Astrocyte of the spinal cord (primary cell): Measurements from ENCODE around the gene KCNAB3.

Source experiments
- DNase-seq: peaks from one replicate; pipeline ENCODE4 v3.0.0; 2011; ENCODE audit warnings: low read depth, low spot score
- H3K4me3 ChIP-seq: 2 replicates; pipeline ENCODE4 v1.5.1; 2011; ENCODE audit warnings: low read depth, mild to moderate bottlenecking, low read length, moderate library complexity
- CTCF ChIP-seq: IDR thresholded peaks from 2 replicates; pipeline ENCODE4 v1.5.1; 2012; ENCODE audit warnings: low read depth, mild to moderate bottlenecking, low read length, inconsistent platforms
- in situ Hi-C: cut with HindIII; loops from 2 replicates; pipeline ENCODE4 v1.10.0; 2017; ENCODE audit warnings: low sequenced_read_pairs

Gene KCNAB3

GRCh38 chr17:7940743-7941142 is 11.1 kb upstream of the KCNAB3 start:
- no peak for TF ChIP-seq CTCF
- H3K4me3 ChIP-seq, result no peak overlapping the region
- in situ Hi-C loops, result no loop called here
- no peak for DNase-seq

GRCh38 chr17:7940034-7940433 is 10.4 kb upstream of the KCNAB3 start:
- no peak for TF ChIP-seq CTCF

GRCh38 chr17:7935859-7936258 is 6.2 kb upstream of the KCNAB3 start:
- in situ Hi-C loops, result no loop called here
- H3K4me3 ChIP-seq, result no peak overlapping the region
- DNase-seq, result no peak
- TF ChIP-seq CTCF, result no peak

More at GRCh38 chr17:7940034-7940433, 10.4 kb upstream of the KCNAB3 start:
- no peak for DNase-seq
- no peak overlapping the region for H3K4me3 ChIP-seq
- in situ Hi-C loops, result no loop called here

GRCh38 chr17:7932949-7933348 is 3.3 kb upstream of the KCNAB3 start:
- in situ Hi-C loops, result no loop called here
- H3K4me3 ChIP-seq, result peak overlapping the region; percentile 97
- DNase-seq, result peak; percentile 65
- peak; percentile 37 for TF ChIP-seq CTCF

GRCh38 chr17:7932483-7932891 is 2.8 kb upstream of the KCNAB3 start:
- peak overlapping the region; percentile 97 for H3K4me3 ChIP-seq
- DNase-seq, result peak; percentile 35
- in situ Hi-C loops, result no loop called here
- TF ChIP-seq CTCF, result no peak

GRCh38 chr17:7931709-7932482 is 2.2 kb upstream of the KCNAB3 start, which contains the start of the genes CNTROB and TRAPPC1:
CNTROB (plus strand) TSS chr17:7932206; CDS start chr17:7933080, 874 bp downstream.
TRAPPC1 (minus strand) TSS chr17:7931946; CDS start chr17:7931829, 117 bp downstream.
- TF ChIP-seq CTCF, result no peak
- DNase-seq, result peak; percentile 100
- in situ Hi-C loops, result no loop called here
- H3K4me3 ChIP-seq, result peak within 1 kb of the TSS; percentile 97
